Astrocyte of the cerebellum (primary cell): Measurements from ENCODE around the gene PTPRZ1.

Experiments
- DNase-seq: peaks from one replicate; pipeline ENCODE4 v3.0.0-alpha.2; 2011; ENCODE audit warnings: low read depth
- H3K4me3 ChIP-seq: 2 replicates; pipeline ENCODE4 v1.5.1; 2011; ENCODE audit warnings: mild to moderate bottlenecking, low read depth, low read length, moderate library complexity
- CTCF ChIP-seq: IDR thresholded peaks from 2 replicates; pipeline ENCODE4 v1.5.1; 2012; ENCODE audit warnings: low read length, low read depth, moderate library complexity, mild to moderate bottlenecking; ENCODE audit errors: missing control alignments
- in situ Hi-C: cut with HindIII; loops from 2 replicates; pipeline ENCODE4 v1.10.0; 2017; ENCODE audit warnings: low sequenced_read_pairs

PTPRZ1 gene

GRCh38 chr7:121945066-121945465, 72.1 kb downstream of the PTPRZ1 start:
- in situ Hi-C loops, result no loop called here
- no peak overlapping the region for H3K4me3 ChIP-seq
- TF ChIP-seq CTCF, result no peak
- no peak for DNase-seq

- in situ Hi-C loops, result no loop called here
- no peak for DNase-seq
- no peak for TF ChIP-seq CTCF
- H3K4me3 ChIP-seq, result no peak overlapping the region
Observed at GRCh38 chr7:121945480-121946236, 72.7 kb downstream of the PTPRZ1 start.

- in situ Hi-C loops, result no loop called here
- H3K4me3 ChIP-seq, result no peak overlapping the region
- no peak for DNase-seq
- TF ChIP-seq CTCF, result no peak
Observed at GRCh38 chr7:121953164-121953563, 80.2 kb downstream of the PTPRZ1 start.

- H3K4me3 ChIP-seq, result no peak overlapping the region
- TF ChIP-seq CTCF, result no peak
- DNase-seq, result no peak
- in situ Hi-C loops, result no loop called here
Observed at GRCh38 chr7:121953601-121954000, 80.6 kb downstream of the PTPRZ1 start.

- no peak overlapping the region for H3K4me3 ChIP-seq
- peak; percentile 56 for DNase-seq
- in situ Hi-C loops, result no loop called here
- TF ChIP-seq CTCF, result no peak
Observed at GRCh38 chr7:121954803-121955202, 81.8 kb downstream of the PTPRZ1 start.

GRCh38 chr7:121957626-121958025, 84.7 kb downstream of the PTPRZ1 start:
- in situ Hi-C loops, result no loop called here

More at GRCh38 chr7:121957626-121958025, 84.7 kb downstream of the PTPRZ1 start:
- TF ChIP-seq CTCF, result no peak
- DNase-seq, result no peak
- no peak overlapping the region for H3K4me3 ChIP-seq
